Limb (tissue), 2 donors: ENCODE data around the gene KRTAP12-1.
A peak's percentile ranks its signal among the peaks of the same experiment; 100 is the strongest.

Experiments used
- DNase-seq, 2 donors: peaks; one replicate each; pipeline ENCODE4 v3.0.0-alpha.2; 2016; ENCODE audit errors: extremely low spot score in 2 of 2

The KRTAP12-1 gene

GRCh38 chr21:44681861-44682579, at the start of gene KRTAP12-1:
Gene KRTAP12-1 (minus strand): TSS chr21:44682163. CDS start chr21:44682123, 40 bp downstream.
- DNase-seq, result no peak

- no peak for DNase-seq
Observed at GRCh38 chr21:44730951-44731579, 49.1 kb upstream of the KRTAP12-1 start.

GRCh38 chr21:44730028-44730395, 48.0 kb upstream of the KRTAP12-1 start:
- no peak for DNase-seq

GRCh38 chr21:44729336-44730027, 47.5 kb upstream of the KRTAP12-1 start:
- no peak for DNase-seq

GRCh38 chr21:44728716-44729115, 46.8 kb upstream of the KRTAP12-1 start:
- no peak for DNase-seq

GRCh38 chr21:44727757-44728156, 45.8 kb upstream of the KRTAP12-1 start:
- DNase-seq, result no peak

- DNase-seq, result no peak
Observed at GRCh38 chr21:44727321-44727720, 45.4 kb upstream of the KRTAP12-1 start.

- no peak for DNase-seq
Observed at GRCh38 chr21:44726826-44727225, 44.9 kb upstream of the KRTAP12-1 start.

GRCh38 chr21:44724926-44725325, 43.0 kb upstream of the KRTAP12-1 start:
- no peak for DNase-seq

- DNase-seq, result no peak
Observed at GRCh38 chr21:44724196-44724595, 42.2 kb upstream of the KRTAP12-1 start.

- DNase-seq, result peak; percentile 32 to 62
Observed at GRCh38 chr21:44723177-44724131, 41.5 kb upstream of the KRTAP12-1 start.

- DNase-seq, result peak in 1 of 2 donors; percentile 40
Observed at GRCh38 chr21:44722731-44723130, 40.8 kb upstream of the KRTAP12-1 start.

- DNase-seq, result no peak
Observed at GRCh38 chr21:44720170-44720569, 38.2 kb upstream of the KRTAP12-1 start.

- DNase-seq, result no peak
Observed at GRCh38 chr21:44718571-44718970, 36.6 kb upstream of the KRTAP12-1 start.

GRCh38 chr21:44718093-44718492, 36.1 kb upstream of the KRTAP12-1 start:
- DNase-seq, result no peak

GRCh38 chr21:44716984-44717383, 35.0 kb upstream of the KRTAP12-1 start:
- DNase-seq, result peak in 1 of 2 donors; percentile 24

GRCh38 chr21:44714905-44715304, 32.9 kb upstream of the KRTAP12-1 start:
- no peak for DNase-seq

- DNase-seq, result peak in 1 of 2 donors; percentile 4
Observed at GRCh38 chr21:44713846-44714245, 31.9 kb upstream of the KRTAP12-1 start.

- peak in 1 of 2 donors; percentile 18 for DNase-seq
Observed at GRCh38 chr21:44713130-44713529, 31.2 kb upstream of the KRTAP12-1 start.

GRCh38 chr21:44712203-44713028, 30.5 kb upstream of the KRTAP12-1 start:
- peak in 1 of 2 donors; percentile 13 for DNase-seq
